GM18907 (cell line): ENCODE results near the gene ATAD3C.
"Not testable (repeated sequence)": the region's sequence is repeated elsewhere in the genome, so short reads cannot be mapped to it uniquely, and the experiment has no call there.

ENCODE experiments used
- ATAC-seq: cut with Tn5 transposase; IDR thresholded peaks from one replicate; pipeline ENCODE4 v1.9.1; 2021; ENCODE audit warnings: mild to moderate bottlenecking, moderate library complexity; ENCODE audit not compliant: unreplicated experiment

ATAD3C gene

GRCh38 chr1:1449099-1449739 is at the start of gene ATAD3C:
ATAD3C (plus strand) TSS chr1:1449689; CDS start chr1:1450684, 995 bp downstream.
- no peak for ATAC-seq

GRCh38 chr1:1399872-1400575 is 49.5 kb upstream of the ATAD3C start:
- peak; percentile 14 for ATAC-seq

GRCh38 chr1:1400576-1401456 is 48.7 kb upstream of the ATAD3C start:
- ATAC-seq = no peak

- ATAC-seq = no peak
Observed at GRCh38 chr1:1401457-1402010, 48.0 kb upstream of the ATAD3C start.

GRCh38 chr1:1402072-1402900 is 47.2 kb upstream of the ATAD3C start:
- ATAC-seq = no peak

- ATAC-seq = not testable (repeated sequence)
Observed at GRCh38 chr1:1402901-1403392, 46.5 kb upstream of the ATAD3C start.

GRCh38 chr1:1403653-1404052 is 45.8 kb upstream of the ATAD3C start:
- no peak for ATAC-seq

- ATAC-seq = no peak
Observed at GRCh38 chr1:1406101-1406820, 43.2 kb upstream of the ATAD3C start.

- ATAC-seq = peak; percentile 90
Observed at GRCh38 chr1:1406821-1407635, 42.5 kb upstream of the ATAD3C start, which contains the start of gene MRPL20. MRPL20 (minus strand) TSS chr1:1407293; CDS start chr1:1407217, 76 bp downstream.

GRCh38 chr1:1407636-1408318 is 41.7 kb upstream of the ATAD3C start:
- peak; percentile 38 for ATAC-seq

- not testable (repeated sequence) for ATAC-seq
Observed at GRCh38 chr1:1410238-1410637, 39.3 kb upstream of the ATAD3C start.

GRCh38 chr1:1411626-1412025 is 37.9 kb upstream of the ATAD3C start:
- no peak for ATAC-seq

GRCh38 chr1:1412311-1412902 is 37.1 kb upstream of the ATAD3C start:
- ATAC-seq = not testable (repeated sequence)

GRCh38 chr1:1415751-1416150 is 33.7 kb upstream of the ATAD3C start:
- no peak for ATAC-seq

- ATAC-seq = not testable (repeated sequence)
Observed at GRCh38 chr1:1417396-1417795, 32.1 kb upstream of the ATAD3C start.

- ATAC-seq = not testable (repeated sequence)
Observed at GRCh38 chr1:1417825-1418463, 31.5 kb upstream of the ATAD3C start.
